ENCODE results near the gene GULP1.

- TF ChIP-seq, protein P1, sequence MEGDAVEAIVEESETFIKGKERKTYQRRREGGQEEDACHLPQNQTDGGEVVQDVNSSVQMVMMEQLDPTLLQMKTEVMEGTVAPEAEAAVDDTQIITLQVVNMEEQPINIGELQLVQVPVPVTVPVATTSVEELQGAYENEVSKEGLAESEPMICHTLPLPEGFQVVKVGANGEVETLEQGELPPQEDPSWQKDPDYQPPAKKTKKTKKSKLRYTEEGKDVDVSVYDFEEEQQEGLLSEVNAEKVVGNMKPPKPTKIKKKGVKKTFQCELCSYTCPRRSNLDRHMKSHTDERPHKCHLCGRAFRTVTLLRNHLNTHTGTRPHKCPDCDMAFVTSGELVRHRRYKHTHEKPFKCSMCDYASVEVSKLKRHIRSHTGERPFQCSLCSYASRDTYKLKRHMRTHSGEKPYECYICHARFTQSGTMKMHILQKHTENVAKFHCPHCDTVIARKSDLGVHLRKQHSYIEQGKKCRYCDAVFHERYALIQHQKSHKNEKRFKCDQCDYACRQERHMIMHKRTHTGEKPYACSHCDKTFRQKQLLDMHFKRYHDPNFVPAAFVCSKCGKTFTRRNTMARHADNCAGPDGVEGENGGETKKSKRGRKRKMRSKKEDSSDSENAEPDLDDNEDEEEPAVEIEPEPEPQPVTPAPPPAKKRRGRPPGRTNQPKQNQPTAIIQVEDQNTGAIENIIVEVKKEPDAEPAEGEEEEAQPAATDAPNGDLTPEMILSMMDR (conservative IDR thresholded peaks at IDR 0.05 in 1 of 2, IDR thresholded peaks at IDR 0.05 in 1 of 2; ENCODE audit: low read depth in 1 of 2, low read length in 2 of 2) = no peak
- TF ChIP-seq EZH2 (IDR thresholded peaks at IDR 0.05; ENCODE audit: low read length, missing control alignments) = no peak
Observed at GRCh38 chr2:188410504-188411235, 119.0 kb downstream of the GULP1 start.
